Stimulated activated naive CD4-positive, alpha-beta T cell treated with Interleukin-2 at 50 U/mL for 16 hours (primary cell): ENCODE measurements around the gene C1orf105.

Source experiments
- DNase-seq: peaks from one replicate; lab custom pipeline; 2025; lab: John Stamatoyannopoulos, UW

The C1orf105 gene

DNA sequence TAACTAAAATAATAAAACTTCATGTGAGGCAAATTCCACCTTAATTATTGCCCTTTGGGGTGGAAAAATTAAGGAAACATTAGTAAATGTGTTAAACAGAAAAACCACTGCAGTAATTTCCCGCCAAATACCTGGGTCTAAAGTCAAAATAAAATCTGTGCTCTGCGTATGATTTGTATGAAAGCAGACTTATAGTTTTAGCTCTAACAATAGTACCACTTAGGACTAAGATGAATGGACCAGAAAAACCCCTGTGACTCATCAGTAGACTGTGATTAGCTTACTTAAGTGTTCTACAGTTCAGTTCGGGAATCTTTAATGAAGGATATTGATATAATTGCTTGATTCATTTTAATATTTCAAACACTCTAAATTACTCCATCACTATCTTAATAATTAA lies 23.3 kb upstream of the C1orf105 start:
- DNase-seq: no peak

- DNase-seq: no peak
Measured at GRCh38 chr1:172397633-172398032, 22.9 kb upstream of the C1orf105 start.

DNA sequence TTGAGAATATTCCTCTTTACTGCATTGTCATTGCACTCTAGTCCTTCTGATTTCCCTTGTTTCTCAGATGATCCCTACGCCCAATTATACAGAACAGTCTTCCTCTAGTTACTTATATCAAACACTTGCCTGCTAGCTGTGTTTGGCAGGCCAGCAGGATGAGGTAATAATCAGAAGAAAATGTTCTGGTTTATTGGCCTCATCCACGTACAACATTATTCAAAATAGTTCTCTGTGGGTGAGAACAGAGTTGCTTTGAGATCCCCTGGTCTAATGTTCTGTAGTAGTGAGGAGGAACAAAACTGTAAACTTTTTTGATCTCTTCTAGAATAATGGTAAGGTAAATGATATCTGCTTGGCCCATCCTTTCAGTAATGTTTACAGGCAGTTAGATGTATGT lies 22.3 kb upstream of the C1orf105 start:
- no peak for DNase-seq

DNA sequence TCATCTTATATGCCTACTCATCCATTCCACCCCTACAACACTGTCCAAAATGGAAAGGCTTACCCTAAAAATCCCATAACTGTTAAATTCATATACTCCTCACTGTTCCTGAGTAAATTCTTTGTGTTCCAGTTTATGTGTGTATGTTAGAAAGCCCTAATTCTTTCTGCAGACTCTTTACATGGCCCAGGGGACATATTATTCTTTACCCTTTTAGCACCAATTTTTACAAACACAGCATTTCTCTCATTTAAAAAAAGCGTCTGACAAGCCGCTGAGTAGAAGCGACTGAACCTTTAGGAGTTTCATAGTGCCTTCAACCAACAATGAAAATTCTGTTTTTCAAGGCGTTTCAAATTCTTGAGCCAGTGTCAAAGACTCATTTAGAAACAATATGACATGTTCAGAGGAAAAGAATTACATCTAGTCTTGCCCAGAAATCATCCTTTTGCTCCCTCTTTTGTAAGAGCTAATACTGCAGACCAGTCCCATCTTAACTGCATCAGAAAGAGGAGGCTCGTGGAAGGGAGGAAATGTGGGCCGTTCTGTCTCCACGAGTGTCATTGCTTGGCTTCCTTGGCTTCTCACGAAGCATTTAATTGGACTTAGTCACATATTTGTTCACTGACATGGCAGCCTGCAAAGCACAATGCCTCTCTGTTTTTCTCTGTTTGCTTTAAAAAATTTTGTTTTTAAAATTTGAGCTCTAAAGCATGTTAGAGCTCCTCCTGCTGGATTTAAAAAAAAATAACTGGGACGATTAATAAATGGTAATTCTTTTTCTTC lies 21.3 kb upstream of the C1orf105 start:
- DNase-seq: no peak

DNA sequence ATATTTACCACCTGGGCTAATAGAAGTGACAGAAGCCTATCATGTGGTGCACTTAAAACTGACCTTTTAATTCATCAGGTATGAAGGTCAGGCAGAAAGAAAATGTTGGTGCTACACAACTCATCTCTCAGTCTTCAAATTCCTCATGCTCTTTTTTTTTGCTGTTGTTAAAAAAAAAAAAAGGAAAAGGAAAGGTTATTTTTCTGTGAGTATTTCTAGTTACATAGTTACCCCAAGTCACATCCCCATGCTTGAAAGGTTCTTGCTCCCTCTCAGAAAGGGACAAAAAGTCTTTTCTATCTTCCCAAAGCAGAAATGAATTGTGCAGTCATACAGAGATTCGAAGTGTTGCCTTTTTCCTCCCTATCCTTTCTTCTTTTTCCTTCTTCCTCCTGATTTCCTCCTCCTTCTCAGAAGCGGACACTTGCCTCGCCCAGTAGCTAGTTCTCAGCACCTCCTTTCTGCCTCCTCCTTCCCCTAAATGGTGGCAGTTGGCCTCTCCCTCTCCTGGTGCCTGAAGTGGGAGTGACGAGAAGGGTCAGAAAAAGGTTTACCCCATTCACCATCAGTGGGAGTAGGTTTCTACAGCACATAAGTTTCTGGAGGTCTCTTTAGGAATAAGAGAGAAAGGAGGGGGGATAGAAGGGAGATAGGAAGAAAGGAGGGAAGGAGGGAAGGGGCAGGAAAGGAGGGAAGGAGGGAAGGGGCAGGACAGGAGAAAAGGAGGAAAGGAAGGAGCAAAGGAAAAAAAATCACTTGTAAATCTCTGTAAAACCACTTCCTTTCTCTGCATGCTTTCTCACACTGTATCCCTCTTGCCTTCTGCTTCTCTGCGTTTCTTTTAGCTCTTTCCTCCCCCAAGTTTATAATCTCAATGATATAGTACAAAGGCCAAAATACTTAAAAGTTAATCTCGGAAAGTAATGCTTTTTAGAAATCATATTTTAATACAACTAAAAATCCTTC lies 20.4 kb upstream of the C1orf105 start:
- no peak for DNase-seq

DNA sequence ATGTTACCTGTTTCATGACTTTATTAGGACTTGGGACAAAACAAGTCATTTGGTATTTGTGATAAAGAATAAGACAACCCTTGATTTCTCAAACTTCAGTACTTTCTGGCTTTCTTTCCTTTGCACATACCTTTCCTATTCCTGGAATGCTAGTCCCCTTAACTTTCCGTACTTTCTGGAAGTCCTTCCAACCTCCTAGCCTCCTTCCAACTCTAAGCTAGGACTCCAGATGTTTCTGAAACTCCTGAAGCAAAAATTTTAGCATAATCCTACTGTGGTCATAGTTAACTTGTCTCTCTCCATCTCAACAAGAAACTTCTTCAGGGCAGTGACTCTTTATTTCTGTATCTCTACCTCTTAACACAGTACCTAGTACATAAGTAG lies 19.8 kb upstream of the C1orf105 start:
- DNase-seq: no peak

DNA sequence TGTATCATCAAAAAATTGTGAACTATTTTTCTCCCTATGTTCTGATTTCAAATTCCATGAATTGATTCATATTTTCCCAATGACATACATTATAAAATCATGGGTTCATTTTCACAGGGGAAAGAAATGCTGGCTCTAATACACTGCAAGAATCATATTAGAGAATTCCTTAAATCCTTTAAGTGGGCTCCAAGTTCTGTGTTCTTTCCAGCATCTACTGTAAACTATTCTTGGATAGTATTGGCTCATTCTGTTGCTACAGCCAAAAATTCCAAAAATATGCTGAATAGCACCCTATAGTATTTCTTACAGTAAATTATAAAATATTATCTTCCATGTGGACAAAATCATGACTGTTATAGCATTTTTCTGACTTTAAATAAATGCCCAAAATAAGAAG lies 19.0 kb upstream of the C1orf105 start:
- no peak for DNase-seq

- DNase-seq: no peak
Measured at GRCh38 chr1:172401892-172402291, 18.6 kb upstream of the C1orf105 start.

- no peak for DNase-seq
Measured at GRCh38 chr1:172402878-172403569, 17.5 kb upstream of the C1orf105 start.

DNA sequence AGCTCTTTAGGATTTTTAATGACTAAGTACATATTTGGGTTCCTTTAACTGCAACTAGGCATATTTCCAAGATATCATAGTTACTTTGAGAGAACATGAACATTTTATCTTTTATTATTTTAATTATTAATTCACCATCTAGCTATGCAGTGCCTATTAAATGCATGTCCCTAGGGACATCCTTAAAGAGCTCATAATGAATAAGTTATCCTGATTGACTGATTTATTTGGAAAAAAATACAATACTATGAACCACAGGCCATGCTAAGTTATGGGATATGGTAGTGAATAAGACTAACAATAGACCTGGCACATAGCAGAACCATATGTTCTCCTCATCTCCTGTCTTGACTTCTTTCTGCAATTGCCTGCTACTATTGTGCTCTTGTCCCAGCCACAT lies 16.4 kb upstream of the C1orf105 start:
- no peak for DNase-seq

DNA sequence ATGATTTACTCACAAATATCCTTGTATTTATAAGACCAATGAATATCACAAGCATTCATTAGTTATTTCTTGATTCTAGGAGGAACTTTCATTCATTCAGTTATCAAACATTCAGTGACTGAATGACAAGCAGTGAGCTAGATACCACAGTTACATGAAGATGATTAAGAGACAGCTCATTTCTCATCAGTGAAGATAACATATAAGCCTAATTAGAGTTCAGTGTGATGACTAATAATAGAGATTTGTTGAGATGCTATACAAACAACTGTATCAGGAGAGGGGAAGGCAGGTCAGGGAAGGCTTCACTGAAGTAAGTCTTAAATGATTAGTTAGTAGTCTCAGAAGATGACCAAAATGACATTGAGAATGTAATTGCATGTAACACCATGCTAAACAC lies 14.6 kb upstream of the C1orf105 start:
- no peak for DNase-seq

DNA sequence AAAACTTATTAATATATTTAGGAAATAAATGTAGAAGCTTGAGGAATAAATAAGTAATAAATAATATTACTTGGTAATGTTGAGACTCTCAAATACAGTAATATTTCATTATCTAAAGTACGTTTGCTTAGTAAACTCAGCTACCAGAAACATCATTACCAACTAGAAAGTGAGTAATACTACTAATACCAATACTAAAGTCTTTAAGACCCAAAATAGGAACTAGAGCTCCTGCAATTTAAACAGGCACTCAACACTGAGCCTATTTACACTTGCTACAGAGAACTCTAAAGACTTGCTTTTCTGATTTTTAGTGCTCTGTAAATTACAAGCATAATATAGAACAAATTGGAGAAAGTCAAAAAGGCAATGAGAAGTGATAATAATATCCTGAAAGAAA lies 13.5 kb upstream of the C1orf105 start:
- no peak for DNase-seq

DNA sequence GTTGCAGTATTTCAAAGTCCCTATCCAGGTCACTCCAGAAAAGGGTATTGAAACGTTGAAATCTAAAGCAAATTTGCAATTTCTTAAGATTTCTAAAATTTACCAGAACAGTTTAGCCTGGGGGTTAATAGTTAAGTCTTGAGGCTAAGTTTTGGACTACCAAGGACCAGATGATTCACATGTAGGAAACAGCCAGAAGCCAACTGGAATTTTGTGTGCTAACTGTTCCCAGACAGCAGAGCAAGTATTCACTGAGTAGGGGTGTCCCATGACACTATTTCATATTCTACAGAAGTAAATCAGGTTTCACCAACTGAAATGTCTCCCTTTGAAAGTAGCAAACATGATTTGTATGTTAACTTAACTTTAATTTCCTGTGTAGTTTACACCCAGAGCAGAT lies 11.5 kb upstream of the C1orf105 start:
- no peak for DNase-seq

GRCh38 chr1:172410027-172410426 lies 10.5 kb upstream of the C1orf105 start:
- DNase-seq: no peak

DNA sequence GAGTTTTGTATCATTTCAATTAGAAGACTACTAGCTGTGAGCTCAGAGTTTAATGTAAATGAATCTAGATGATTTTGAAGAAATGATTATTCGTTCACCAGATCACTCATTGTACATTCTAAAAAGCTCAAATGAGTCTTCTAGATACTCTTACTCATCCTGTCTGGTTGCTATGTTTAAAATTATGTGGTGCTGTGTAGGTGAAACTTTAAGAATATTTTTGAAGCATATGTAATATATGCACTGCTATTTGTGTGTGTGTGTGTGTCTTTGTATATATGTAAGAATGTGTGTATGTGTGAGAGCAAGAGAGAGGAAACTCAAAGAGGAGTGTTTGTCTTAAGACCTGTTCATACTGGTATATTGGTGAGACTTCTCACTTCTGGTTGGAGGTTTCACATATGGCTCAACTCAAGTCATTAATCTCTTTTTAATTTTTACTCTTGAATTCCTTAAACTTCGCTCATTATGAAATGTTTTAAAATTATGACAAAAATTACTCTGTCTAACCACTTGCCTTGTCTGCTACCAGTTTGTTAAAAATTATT lies 8.6 kb upstream of the C1orf105 start:
- no peak for DNase-seq

- DNase-seq: no peak
Measured at GRCh38 chr1:172414331-172414730, 6.2 kb upstream of the C1orf105 start.

DNA sequence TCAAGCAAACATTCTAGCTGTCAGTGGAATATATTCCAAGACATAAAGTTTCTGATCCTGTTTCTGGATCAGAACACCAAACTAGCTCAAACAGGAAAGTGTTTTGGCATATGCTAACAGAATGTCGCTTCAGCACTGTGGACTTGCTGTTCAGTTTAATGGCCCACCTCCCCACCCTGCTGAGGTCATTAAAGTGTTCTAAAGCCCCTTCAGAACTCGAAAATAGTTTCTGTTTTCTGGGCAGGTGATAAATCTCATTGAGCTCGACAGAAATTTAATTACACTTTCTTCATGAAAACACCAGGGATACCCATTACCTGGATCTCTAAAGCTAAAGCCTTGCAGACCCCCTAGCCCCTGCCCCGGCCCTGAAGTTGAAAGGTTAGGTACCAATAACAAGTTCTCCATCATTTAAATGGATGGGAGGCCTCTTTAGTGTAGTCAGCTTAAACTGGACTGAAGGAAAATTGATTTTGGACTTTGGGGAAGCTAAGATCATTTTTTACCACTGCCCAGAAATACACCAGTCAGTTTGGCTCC lies 3.9 kb upstream of the C1orf105 start:
- no peak for DNase-seq

DNA sequence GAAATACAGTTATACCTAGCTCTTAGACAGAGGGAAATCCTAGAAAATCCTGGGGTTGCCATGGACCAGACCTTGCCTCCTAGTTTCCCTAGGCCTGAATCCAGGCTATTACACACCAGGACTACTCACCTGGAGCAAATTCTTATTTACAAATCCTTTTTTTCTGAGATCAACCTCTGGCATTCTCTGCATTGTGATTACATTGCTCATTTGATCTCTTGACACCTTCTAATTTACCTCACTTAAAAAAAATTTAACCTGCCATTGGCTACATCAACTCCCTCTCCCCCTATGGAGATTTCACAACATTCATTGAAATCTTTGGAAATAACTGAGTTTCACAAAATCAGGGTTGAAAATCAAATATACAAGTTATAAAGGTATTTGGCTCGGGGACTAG lies 2.9 kb upstream of the C1orf105 start:
- DNase-seq: no peak

- DNase-seq: no peak
Measured at GRCh38 chr1:172421974-172422604, 1.6 kb downstream of the C1orf105 start.

DNA sequence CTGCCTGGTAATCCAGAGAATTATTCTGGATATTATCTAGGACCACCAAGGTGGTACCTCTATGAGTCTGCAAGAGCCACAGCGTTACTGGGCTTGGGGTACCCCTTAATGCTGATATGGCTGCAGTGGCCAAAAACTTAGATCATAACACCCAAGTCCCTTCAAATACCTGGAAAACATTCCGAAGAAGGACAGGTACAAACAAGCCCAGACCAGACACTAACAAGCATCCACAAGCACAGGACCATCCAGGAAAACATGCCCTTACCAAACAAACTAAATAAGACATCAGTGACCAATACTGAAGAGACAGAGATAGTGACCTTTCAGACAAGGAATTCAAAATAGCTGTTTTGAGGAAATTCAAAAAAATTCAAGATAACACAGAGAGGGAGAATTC lies 2.9 kb downstream of the C1orf105 start:
- DNase-seq: no peak

- no peak for DNase-seq
Measured at GRCh38 chr1:172425339-172425738, 4.9 kb downstream of the C1orf105 start.

- no peak for DNase-seq
Measured at GRCh38 chr1:172427191-172427590, 6.7 kb downstream of the C1orf105 start.
